Mesenchymal stem cell (in vitro differentiated cells and primary cell): ENCODE results near the gene ARL5C.
"Not testable (repeated sequence)": the region's sequence is repeated elsewhere in the genome, so short reads cannot be mapped to it uniquely, and the experiment has no call there.

Source experiments
- DNase-seq: peaks from one replicate; pipeline ENCODE4 v3.0.0-alpha.2; 2013
- H2AFZ ChIP-seq: one replicate; pipeline ENCODE4 v1.6.1; 2013; ENCODE audit warnings: low read depth, mild to moderate bottlenecking, control low read depth, inconsistent platforms, low read length, moderate library complexity
- H2AK5ac ChIP-seq: 2 replicates; pipeline ENCODE4 v1.6.1; 2013; ENCODE audit warnings: low read length, moderate library complexity, mild to moderate bottlenecking, inconsistent platforms; ENCODE audit not compliant: severe bottlenecking
- H2BK120ac ChIP-seq: one replicate; pipeline ENCODE4 v1.6.1; 2013; ENCODE audit warnings: low read depth, mild to moderate bottlenecking, inconsistent platforms, low read length, moderate library complexity
- H2BK12ac ChIP-seq, 2 experiments: one replicate each; pipeline ENCODE4 v1.6.1; 2013; ENCODE audit warnings: inconsistent platforms in 2 of 2, low read length in 2 of 2, mild to moderate bottlenecking in 2 of 2, moderate library complexity in 2 of 2, control low read depth in 1 of 2
- H2BK15ac ChIP-seq: one replicate; pipeline ENCODE4 v1.6.1; 2013; ENCODE audit warnings: mild to moderate bottlenecking, low read depth, inconsistent platforms; ENCODE audit not compliant: poor library complexity, severe bottlenecking
- H2BK5ac ChIP-seq: 2 replicates; pipeline ENCODE4 v1.6.1; 2013; ENCODE audit warnings: low read depth, mild to moderate bottlenecking, low read length, control low read depth, inconsistent platforms; ENCODE audit not compliant: poor library complexity, severe bottlenecking
- H3K14ac ChIP-seq, 2 experiments: one replicate each; pipeline ENCODE4 v1.6.1; 2013; ENCODE audit warnings: inconsistent platforms in 2 of 2, low read length in 2 of 2, control low read depth in 1 of 2, mild to moderate bottlenecking in 1 of 2, moderate library complexity in 1 of 2
- H3K18ac ChIP-seq, 2 experiments: one replicate each; pipeline ENCODE4 v1.6.1; 2013; ENCODE audit warnings: inconsistent platforms in 2 of 2, low read length in 2 of 2, control low read depth in 1 of 2, low read depth in 1 of 2, mild to moderate bottlenecking in 1 of 2
- H3K23ac ChIP-seq, 2 experiments: one replicate each; pipeline ENCODE4 v1.6.1; 2013; ENCODE audit warnings: inconsistent platforms in 2 of 2, low read length in 2 of 2, mild to moderate bottlenecking in 2 of 2, moderate library complexity in 2 of 2, control low read depth in 1 of 2
- H3K27ac ChIP-seq: 2 replicates; pipeline ENCODE4 v1.5.1; 2013; ENCODE audit warnings: mild to moderate bottlenecking, moderate library complexity, low read length, control low read depth, inconsistent platforms; ENCODE audit not compliant: poor library complexity, severe bottlenecking
- H3K27me3 ChIP-seq, 2 experiments: 2 replicates each; pipeline versions ENCODE4 v1.6.1 to v1.7.0; 2013; ENCODE audit warnings: low read length in 2 of 2, mild to moderate bottlenecking in 2 of 2, moderate library complexity in 2 of 2, control low read depth in 1 of 2, inconsistent platforms in 1 of 2; ENCODE audit not compliant: control insufficient read depth in 1 of 2, insufficient read depth in 1 of 2
- H3K36me3 ChIP-seq, 2 experiments: 2 replicates each; pipeline versions ENCODE4 v1.6.1 to v1.7.0; 2013; ENCODE audit warnings: low read length in 2 of 2, control low read depth in 1 of 2, inconsistent platforms in 1 of 2, low read depth in 1 of 2, mild to moderate bottlenecking in 1 of 2; ENCODE audit not compliant: insufficient read depth in 2 of 2, control insufficient read depth in 1 of 2
- H3K4ac ChIP-seq, 2 experiments: one replicate each; pipeline ENCODE4 v1.6.1; 2013; ENCODE audit warnings: inconsistent platforms in 2 of 2, low read length in 2 of 2, mild to moderate bottlenecking in 2 of 2, moderate library complexity in 2 of 2, control low read depth in 1 of 2, low read depth in 1 of 2
- H3K4me1 ChIP-seq: 2 replicates; pipeline ENCODE4 v1.6.1; 2013; ENCODE audit warnings: low read depth, low read length, control low read depth; ENCODE audit not compliant: control insufficient read depth, insufficient read depth
- H3K4me2 ChIP-seq: 2 replicates; pipeline ENCODE4 v1.6.1; 2013; ENCODE audit warnings: low read length, mild to moderate bottlenecking, inconsistent platforms; ENCODE audit not compliant: poor library complexity, severe bottlenecking
- H3K4me3 ChIP-seq, 2 experiments: 2 replicates each; pipeline versions ENCODE4 v1.5.1 to v1.7.0; 2013; ENCODE audit warnings: low read length in 2 of 2, mild to moderate bottlenecking in 2 of 2, control low read depth in 1 of 2, low read depth in 1 of 2; ENCODE audit not compliant: insufficient read depth in 1 of 2
- H3K79me1 ChIP-seq: replicated peaks from 2 replicates; pipeline ENCODE4 v1.6.1; 2013; ENCODE audit warnings: mild to moderate bottlenecking, control low read depth, low read length, inconsistent platforms; ENCODE audit not compliant: poor library complexity, severe bottlenecking
- H3K9ac ChIP-seq: 2 replicates; pipeline ENCODE4 v1.7.0; 2013; ENCODE audit warnings: mild to moderate bottlenecking, low read length, moderate library complexity
- H3K9me3 ChIP-seq: 2 replicates; pipeline ENCODE4 v1.7.0; 2013; ENCODE audit warnings: mild to moderate bottlenecking, low read length; ENCODE audit not compliant: control insufficient read depth
- H4K8ac ChIP-seq: one replicate; pipeline ENCODE4 v1.6.1; 2013; ENCODE audit warnings: inconsistent platforms, mild to moderate bottlenecking, low read length, moderate library complexity
- H4K91ac ChIP-seq: one replicate; pipeline ENCODE4 v1.6.1; 2013; ENCODE audit warnings: mild to moderate bottlenecking, low read length, inconsistent platforms
- WGBS: methylation state at CpG from one replicate; pipeline ENCODE4 v1.1.7; 2013; ENCODE audit warnings: mixed read lengths; 5-methylcytosine and 5-hydroxymethylcytosine counted together

ARL5C gene

DNA sequence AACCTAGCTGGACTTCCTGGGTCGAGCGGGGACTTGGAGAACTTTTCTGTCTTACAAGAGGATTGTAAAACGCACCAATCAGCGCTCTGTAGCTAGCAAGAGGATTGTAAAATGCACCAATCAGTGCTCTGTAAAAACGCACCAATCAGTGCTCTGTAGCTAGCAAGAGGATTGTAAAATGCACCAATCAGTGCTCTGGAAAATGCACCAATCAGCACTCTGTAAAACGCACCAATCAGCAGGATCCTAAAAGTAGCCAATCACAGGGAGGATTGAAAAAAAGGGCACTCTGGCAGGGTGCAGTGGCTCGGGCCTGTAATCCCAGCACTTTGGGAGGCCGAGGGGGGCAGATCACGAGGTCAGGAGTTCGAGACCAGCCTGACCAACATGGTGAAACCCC lies 2.5 kb upstream of the ARL5C start:
- not testable (repeated sequence) for DNase-seq, H2BK12ac ChIP-seq
- WGBS: 88% methylated on average over 10 of the region's 10 CpGs

DNA sequence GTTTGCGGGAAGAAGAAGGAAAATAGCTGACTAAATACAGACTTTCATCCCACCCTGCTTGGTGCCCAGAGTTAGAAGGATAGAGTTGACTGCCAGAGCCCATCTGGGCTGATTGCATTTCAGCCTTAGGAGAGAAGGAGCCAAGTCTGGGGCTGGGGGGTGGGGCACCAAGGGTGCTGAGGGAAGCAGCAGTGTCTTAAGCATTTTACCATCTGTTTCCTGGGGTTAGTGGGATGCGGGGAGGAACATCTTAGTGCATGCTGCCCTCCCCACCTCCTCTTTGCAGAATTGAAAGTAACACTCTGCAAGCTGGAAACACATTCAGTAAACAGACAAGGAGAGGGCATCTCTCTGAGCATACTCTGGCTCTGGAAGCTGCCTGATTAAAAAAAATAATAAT lies 1.5 kb upstream of the ARL5C start:
- H3K27me3 ChIP-seq: peaks cover 24 to 47% of the 10 kb centered on the region in 2 experiments
- H3K4me3 ChIP-seq: no peak overlapping the region
- no peak overlapping the region for H3K9ac ChIP-seq
- H3K18ac ChIP-seq: no peak overlapping the region
- H3K23ac ChIP-seq: no peak overlapping the region
- no peak overlapping the region for H3K4me2 ChIP-seq
- no peak overlapping the region for H4K8ac ChIP-seq
- H3K4me1 ChIP-seq: peaks cover 5% of the 10 kb centered on the region
- H2BK12ac ChIP-seq: no peak overlapping the region
- H3K79me1 ChIP-seq: no peaks in the 10 kb centered on the region
- H3K9me3 ChIP-seq: no peaks in the 10 kb centered on the region
- no peak overlapping the region for H2AK5ac ChIP-seq
- no peak overlapping the region for H3K4ac ChIP-seq
- no peak for DNase-seq
- H2BK5ac ChIP-seq: no peak overlapping the region
- no peaks in the 10 kb centered on the region for H3K36me3 ChIP-seq
- H3K14ac ChIP-seq: no peak overlapping the region
- H2BK120ac ChIP-seq: no peak overlapping the region
- H4K91ac ChIP-seq: no peak overlapping the region
- 75% methylated on average over 2 of the region's 2 CpGs for WGBS
- H2BK15ac ChIP-seq: no peak overlapping the region
- no peak overlapping the region for H2AFZ ChIP-seq
- H3K27ac ChIP-seq: no peak overlapping the region

More for the DNA sequence above, 2.5 kb upstream of the ARL5C start:
- H3K36me3 ChIP-seq, H3K4me3 ChIP-seq, H3K14ac ChIP-seq, H3K9ac ChIP-seq, H3K27ac ChIP-seq, H2BK5ac ChIP-seq, H3K79me1 ChIP-seq, H3K23ac ChIP-seq, H3K18ac ChIP-seq, H3K9me3 ChIP-seq, H2BK15ac ChIP-seq, H2AK5ac ChIP-seq, H3K4ac ChIP-seq, H2BK120ac ChIP-seq, H4K8ac ChIP-seq, H3K4me2 ChIP-seq, H2AFZ ChIP-seq, H4K91ac ChIP-seq, H3K4me1 ChIP-seq: not testable (repeated sequence)
- peaks cover 24 to 52% of the 10 kb centered on the region in 2 experiments for H3K27me3 ChIP-seq

DNA sequence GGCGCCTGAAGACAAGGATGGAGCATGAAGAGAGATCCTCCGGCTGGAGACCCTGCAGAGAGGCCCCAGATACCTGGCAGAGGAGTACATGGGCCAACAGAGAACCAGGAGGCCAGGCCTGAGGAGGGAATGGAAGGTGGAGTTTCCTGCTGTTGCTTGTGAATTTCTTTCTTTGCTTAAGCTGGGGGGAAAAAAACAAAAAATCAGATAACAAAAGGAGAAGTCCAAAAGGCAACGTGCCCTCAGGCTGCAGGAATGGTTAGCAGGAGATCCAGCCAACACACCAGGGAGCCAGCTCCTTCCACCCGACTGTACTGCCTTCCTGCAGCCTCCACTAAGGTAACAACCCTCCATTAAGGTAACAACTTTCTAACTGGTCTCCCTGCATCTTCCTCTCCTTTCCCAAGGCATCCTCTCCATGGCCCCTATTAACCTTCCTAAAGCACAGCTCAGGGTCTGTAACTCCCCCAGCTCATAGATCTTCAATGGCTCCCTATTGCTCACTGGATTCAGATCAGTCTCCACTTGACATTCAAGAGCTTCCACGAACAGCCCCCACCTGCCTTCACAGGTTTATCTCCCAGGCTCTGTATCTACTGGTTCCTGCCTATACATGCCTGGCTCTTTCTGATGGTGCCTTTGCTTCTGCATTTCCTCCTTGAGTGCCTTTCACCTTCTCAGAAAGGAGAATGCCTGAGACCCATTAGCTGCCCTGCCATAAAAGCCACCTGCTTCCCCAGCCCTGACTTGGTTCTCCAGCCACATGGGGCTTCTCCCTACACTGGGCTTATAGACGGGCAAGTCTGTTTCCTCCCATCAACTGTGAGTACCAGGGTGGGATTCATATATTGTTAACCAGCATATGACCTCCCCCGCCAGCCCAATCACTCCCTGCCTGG lies 725 bp upstream of the ARL5C start:
- Histone ChIP-seq H3K18ac (no peak overlapping the region), H2AFZ (no peak overlapping the region), H3K23ac (no peak overlapping the region), H4K91ac (no peak overlapping the region), H2BK5ac (no peak overlapping the region), H2BK120ac (no peak overlapping the region), H3K27me3 (peaks cover 24 to 39% of the 10 kb centered on the region in 2 experiments), H3K4ac (no peak overlapping the region), H4K8ac (no peak overlapping the region), H3K4me3 (no peak overlapping the region), H3K14ac (no peak overlapping the region), H3K9ac (no peak overlapping the region), H3K4me2 (no peak overlapping the region), H3K9me3 (no peaks in the 10 kb centered on the region), H2AK5ac (no peak overlapping the region), H2BK12ac (no peak overlapping the region), H3K27ac (no peak overlapping the region), H3K36me3 (no peaks in the 10 kb centered on the region), H3K4me1 (peaks cover 5% of the 10 kb centered on the region), H3K79me1 (no peaks in the 10 kb centered on the region), H2BK15ac (no peak overlapping the region)
- 59% methylated on average over 6 of the region's 7 CpGs for WGBS
- no peak for DNase-seq

GRCh38 chr17:39165178-39165840 lies 652 bp downstream of the ARL5C start:
- no peak overlapping the region for H2BK15ac ChIP-seq
- H3K4me1 ChIP-seq: peaks cover 5% of the 10 kb centered on the region
- H2BK12ac ChIP-seq: no peak overlapping the region
- H3K4me2 ChIP-seq: peak overlapping the region; percentile 85
- no peak overlapping the region for H2AK5ac ChIP-seq
- no peak overlapping the region for H3K4ac ChIP-seq
- no peak overlapping the region for H2BK120ac ChIP-seq
- H3K23ac ChIP-seq: no peak overlapping the region
- H3K14ac ChIP-seq: peak overlapping the region in 1 of 2 experiments; percentile 72
- H3K9me3 ChIP-seq: no peaks in the 10 kb centered on the region
- no peak overlapping the region for H3K27ac ChIP-seq
- no peak overlapping the region for H2AFZ ChIP-seq
- H3K4me3 ChIP-seq: peak overlapping the region; percentile 54 to 77
- no peaks in the 10 kb centered on the region for H3K79me1 ChIP-seq
- H3K36me3 ChIP-seq: no peaks in the 10 kb centered on the region
- peak overlapping the region in 1 of 2 experiments; percentile 49 for H3K18ac ChIP-seq
- WGBS: 7% methylated on average over 51 of the region's 51 CpGs
- peak overlapping the region; percentile 41 for H4K8ac ChIP-seq
- no peak for DNase-seq
- peaks cover 33 to 44% of the 10 kb centered on the region in 2 experiments for H3K27me3 ChIP-seq
- peak overlapping the region; percentile 80 for H3K9ac ChIP-seq
- H4K91ac ChIP-seq: no peak overlapping the region
- H2BK5ac ChIP-seq: no peak overlapping the region
